MM.1S (cell line): ENCODE data around the gene ZNF764.
"Not testable (repeated sequence)": the region's sequence is repeated elsewhere in the genome, so short reads cannot be mapped to it uniquely, and the experiment has no call there.

Source experiments
- EZH2 ChIP-seq: fragments of 300-600 bp; sonication (generic); optimal IDR thresholded peaks from 2 replicates; pipeline ENCODE3; 2017; ENCODE audit warnings: low read depth, mild to moderate bottlenecking, antibody characterized with exemption, low read length, mixed read lengths
- EZH2phosphoT487 ChIP-seq: fragments of 300-600 bp; sonication (generic); IDR thresholded peaks from 2 replicates; pipeline ENCODE4 v1.6.1; 2018; ENCODE audit warnings: antibody characterized with exemption, low read length
- TF ChIP-seq, protein P1 (sequence below): fragments of 300-600 bp; sonication (generic); IDR thresholded peaks from 2 replicates; pipeline ENCODE4 v1.5.1; 2016; ENCODE audit warnings: antibody characterized with exemption, low read length, mixed read lengths

DNA sequence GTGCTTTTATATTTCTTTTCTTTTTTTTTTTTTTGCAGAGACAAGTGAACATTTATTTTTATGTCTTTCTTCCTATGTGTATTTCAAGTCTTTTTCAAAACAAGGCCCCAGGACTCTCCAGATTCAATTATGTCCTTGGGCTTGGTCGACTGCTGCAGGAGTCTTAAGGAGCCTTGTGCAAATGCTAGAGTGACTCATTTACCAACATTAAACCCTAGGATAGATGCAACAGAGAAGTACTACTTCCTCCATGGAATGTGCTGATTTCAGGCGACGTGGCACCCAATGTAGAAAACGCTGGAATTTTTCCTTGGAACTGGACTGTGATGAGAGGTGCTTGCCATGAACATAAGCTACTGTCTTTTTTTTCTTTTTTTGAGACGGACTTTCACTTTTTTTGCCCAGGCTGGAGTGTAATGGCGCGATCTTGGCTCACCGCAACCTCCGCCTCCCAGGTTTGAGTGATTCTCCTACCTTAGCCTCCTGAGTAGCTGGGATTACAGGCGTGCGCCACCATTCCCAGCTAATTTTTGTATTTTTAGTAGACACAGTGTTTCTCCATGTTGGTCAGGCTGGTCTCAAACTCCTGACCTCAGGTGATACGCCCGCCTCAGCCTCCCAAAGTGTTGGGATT is 21.7 kb downstream of the ZNF764 start:
- TF ChIP-seq, protein P1, sequence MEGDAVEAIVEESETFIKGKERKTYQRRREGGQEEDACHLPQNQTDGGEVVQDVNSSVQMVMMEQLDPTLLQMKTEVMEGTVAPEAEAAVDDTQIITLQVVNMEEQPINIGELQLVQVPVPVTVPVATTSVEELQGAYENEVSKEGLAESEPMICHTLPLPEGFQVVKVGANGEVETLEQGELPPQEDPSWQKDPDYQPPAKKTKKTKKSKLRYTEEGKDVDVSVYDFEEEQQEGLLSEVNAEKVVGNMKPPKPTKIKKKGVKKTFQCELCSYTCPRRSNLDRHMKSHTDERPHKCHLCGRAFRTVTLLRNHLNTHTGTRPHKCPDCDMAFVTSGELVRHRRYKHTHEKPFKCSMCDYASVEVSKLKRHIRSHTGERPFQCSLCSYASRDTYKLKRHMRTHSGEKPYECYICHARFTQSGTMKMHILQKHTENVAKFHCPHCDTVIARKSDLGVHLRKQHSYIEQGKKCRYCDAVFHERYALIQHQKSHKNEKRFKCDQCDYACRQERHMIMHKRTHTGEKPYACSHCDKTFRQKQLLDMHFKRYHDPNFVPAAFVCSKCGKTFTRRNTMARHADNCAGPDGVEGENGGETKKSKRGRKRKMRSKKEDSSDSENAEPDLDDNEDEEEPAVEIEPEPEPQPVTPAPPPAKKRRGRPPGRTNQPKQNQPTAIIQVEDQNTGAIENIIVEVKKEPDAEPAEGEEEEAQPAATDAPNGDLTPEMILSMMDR, result not testable (repeated sequence)
- not testable (repeated sequence) for TF ChIP-seq EZH2, EZH2phosphoT487
